ENCODE results near the gene ZNF668.
"Not testable (repeated sequence)": the region's sequence is repeated elsewhere in the genome, so short reads cannot be mapped to it uniquely, and the experiment has no call there.

ZNF668 gene

GRCh38 chr16:31108035-31108793 lies 34.2 kb upstream of the ZNF668 start, which contains the start of gene BCKDK:
Gene BCKDK (plus strand): TSS chr16:31108386. CDS start chr16:31109224, 838 bp downstream.
- TF ChIP-seq CTCF (conservative IDR thresholded peaks at IDR 0.05; ENCODE audit: low read length): no peak
- H3K4me3 ChIP-seq (ENCODE audit: low read length): peak within 1 kb of the TSS; percentile 74
- DNase-seq (ENCODE audit: low read depth): peak; percentile 68

GRCh38 chr16:31107465-31107867 lies 33.4 kb upstream of the ZNF668 start:
- no peak for TF ChIP-seq CTCF (conservative IDR thresholded peaks at IDR 0.05; ENCODE audit: low read length)
- H3K4me3 ChIP-seq (ENCODE audit: low read length): no peak overlapping the region; the same call in 1 of the 2 replicates
- DNase-seq (ENCODE audit: low read depth): no peak

GRCh38 chr16:31106509-31107464 lies 32.7 kb upstream of the ZNF668 start:
- H3K4me3 ChIP-seq (ENCODE audit: low read length): no peak overlapping the region
- no peak for DNase-seq (ENCODE audit: low read depth)
- TF ChIP-seq CTCF (conservative IDR thresholded peaks at IDR 0.05; ENCODE audit: low read length): no peak

- DNase-seq (ENCODE audit: low read depth): peak; percentile 80
- H3K4me3 ChIP-seq (ENCODE audit: low read length): peak overlapping the region; percentile 33; the same call in 1 of the 2 replicates
- peak; percentile 69 for TF ChIP-seq CTCF (conservative IDR thresholded peaks at IDR 0.05; ENCODE audit: low read length)
Measured at GRCh38 chr16:31105677-31106213, 31.7 kb upstream of the ZNF668 start.

- not testable (repeated sequence) for H3K4me3 ChIP-seq (ENCODE audit: low read length); DNase-seq (ENCODE audit: low read depth)
Measured at GRCh38 chr16:31100876-31101641, 27.0 kb upstream of the ZNF668 start.

GRCh38 chr16:31099860-31100638 lies 26.0 kb upstream of the ZNF668 start:
- TF ChIP-seq CTCF (conservative IDR thresholded peaks at IDR 0.05; ENCODE audit: low read length): no peak
- no peak for DNase-seq (ENCODE audit: low read depth)

More at GRCh38 chr16:31099860-31100638, 26.0 kb upstream of the ZNF668 start:
- H3K4me3 ChIP-seq (ENCODE audit: low read length): no peak overlapping the region
